Dedifferentiated amniotic fluid mesenchymal stem cell (primary cell): Measurements from ENCODE around the gene PSMC1.

Experiments
- DNase-seq: peaks from one replicate; pipeline ENCODE4 v3.0.0-alpha.2; 2016; ENCODE audit errors: extremely low spot score

The PSMC1 gene

DNA sequence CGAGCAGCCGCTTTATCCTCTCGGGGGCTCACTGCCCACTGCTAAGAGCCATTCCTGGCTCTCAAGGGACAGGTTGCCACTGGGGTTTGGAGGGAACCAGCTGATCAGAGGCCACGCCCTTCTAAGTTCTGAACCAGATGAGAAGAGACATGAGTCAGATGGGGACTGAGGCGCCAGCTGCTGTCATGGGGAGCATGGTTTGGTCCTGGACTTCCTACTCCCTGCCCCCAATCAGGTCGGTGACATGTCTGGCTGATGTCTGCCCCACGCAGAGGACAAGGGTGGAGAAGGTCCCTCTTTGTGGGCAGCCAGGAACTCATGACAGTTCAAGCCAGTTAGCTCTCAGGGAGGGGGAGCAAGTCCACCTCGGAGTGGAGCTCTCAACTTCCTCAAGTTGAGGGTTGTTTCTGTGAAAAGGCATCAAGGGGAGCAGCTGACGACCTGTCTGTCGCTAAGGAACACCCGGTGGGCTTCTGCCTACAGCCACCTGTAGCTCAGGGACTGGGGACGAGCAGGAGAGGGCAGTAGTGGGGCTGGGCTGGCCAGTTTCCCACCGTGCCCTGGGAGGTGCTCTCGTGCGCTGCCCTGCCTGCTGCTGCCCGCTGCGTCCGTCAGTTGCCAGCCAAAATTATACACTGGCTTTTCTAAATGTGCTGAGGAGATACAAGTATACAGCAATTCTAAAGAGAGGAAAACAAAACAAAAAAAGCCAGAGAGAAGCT, 20.5 kb downstream of the PSMC1 start:
- DNase-seq: no peak

DNA sequence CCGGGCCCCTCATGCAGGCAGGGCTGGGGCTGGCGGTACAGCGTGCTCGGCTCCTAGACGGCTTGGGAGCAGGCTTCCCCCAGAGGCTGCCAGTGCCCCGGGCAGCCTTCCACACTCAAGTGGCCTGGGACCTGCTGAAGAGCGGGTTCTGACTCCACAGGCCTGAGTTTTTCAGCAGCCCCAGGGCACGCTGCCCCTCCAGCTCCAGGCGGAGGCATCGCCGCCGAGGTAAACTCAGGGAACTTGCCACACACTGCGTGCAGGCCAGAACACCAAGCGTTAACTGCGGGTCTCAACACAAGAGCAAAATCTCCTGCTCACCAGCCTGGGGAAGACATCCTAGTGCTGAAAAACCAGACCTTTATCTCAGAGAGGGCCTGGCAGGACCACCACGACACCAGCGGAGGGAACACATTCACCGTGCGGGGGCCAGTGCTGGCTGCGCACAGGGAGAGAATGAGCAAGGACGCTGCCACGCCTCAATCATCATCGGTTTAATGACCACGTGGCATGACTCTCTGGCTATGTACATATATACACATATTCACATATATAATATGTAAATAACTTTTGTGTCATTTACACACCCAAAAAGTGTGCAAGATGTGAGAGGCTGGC, 21.3 kb downstream of the PSMC1 start:
- no peak for DNase-seq

DNA sequence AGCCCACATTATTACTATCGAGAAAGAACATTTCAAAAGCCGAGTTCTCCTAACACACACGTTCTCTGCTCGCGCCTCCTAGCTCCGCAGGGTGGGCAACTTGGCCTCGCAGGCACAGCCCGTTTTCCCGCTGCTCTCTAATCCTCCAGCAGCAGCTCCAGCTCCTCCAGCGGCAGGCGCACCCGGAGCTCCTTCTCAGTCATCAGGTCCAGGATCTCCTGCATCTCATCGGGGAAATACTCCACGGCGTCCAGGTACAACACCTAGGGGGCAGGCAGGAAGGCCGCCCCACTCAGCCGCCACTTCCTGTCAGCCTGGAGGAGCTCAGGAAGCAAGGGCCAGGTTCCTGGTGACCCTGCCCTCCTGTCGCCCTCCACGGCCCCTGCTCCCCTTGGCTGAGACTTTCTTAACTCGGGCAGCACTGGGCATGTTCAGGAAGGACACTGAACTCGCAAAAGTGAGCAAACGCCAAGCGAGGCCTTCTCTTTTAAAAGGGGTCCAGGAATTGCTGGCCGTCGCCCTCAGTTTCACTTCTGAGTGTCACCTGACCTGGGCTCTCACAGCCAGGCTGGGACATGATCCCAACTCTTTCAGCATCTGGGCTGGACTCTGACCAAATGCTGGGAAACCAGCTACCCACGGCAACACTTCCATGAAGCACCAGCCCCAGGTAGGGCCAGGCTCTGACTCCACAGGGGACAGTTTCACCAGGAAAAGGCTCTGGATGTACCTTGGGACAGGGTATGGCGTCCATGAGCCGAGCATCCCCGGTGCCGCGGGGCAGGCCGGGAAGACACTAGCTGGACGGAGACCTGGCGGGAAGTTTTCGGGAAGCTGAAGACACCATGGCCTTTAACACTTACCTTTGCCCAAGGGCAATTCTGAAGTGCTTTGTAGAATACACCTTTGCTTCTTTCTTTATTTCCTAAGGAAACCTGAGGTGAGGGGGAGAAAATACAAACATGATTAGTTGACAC, 22.1 kb downstream of the PSMC1 start:
- DNase-seq: no peak

DNA sequence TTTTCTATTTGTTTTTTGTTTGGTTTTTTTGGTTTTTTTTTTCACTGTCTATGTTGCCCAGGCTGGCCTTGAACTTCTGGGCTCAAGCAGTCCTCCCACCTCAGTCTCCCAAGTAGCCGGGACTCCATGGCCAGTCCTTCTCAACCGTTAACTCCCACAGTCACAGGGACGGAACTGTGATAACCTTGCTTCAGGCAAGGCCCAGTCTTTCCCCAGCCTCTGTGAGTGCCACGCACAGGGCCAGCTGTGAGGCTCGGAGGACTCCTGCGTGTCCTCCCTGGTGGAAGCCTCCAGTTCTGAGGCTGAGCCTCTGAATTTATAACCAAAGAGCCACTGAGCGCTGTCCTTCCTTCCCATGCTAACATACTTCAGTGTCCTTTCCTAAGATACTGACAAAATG, 23.7 kb downstream of the PSMC1 start:
- no peak for DNase-seq

DNA sequence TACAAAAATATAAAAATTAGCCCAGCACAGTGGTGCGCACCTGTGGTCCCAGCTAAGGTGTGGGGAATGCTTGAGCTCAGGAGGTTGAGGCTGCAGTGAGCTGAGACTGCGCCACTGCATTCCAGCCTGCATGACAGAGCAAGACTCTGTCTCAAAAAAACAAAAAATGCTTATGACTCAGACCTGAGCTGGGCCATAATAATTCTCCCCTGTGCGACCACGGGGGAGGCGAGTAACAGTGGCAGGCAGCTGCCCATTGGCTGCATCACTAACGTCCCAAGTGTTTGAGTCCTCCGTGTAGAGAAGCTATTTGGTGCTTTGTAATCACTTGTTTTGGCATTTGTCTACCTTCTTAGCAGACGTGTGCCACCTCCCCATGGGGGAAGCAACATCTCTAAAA, 24.9 kb downstream of the PSMC1 start:
- DNase-seq: peak; percentile 35

DNA sequence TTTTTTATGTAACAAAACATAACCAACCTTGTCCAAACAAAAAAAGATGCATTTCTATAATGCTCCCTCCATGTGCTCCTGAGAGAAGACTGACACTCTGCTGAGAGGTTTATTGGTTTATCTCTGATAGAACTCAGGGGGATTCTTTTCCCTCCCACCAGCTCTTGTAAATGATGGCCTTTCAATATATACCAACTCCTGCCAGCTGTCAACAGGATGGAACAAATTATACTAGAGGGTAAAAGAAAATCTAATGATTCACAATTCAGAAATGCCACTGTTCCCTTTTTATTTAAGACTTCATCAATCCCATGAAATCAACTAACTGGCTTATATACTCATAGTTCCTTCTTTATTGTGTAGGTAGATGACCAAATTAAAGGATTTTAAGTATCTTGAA, 25.4 kb downstream of the PSMC1 start:
- DNase-seq: no peak

DNA sequence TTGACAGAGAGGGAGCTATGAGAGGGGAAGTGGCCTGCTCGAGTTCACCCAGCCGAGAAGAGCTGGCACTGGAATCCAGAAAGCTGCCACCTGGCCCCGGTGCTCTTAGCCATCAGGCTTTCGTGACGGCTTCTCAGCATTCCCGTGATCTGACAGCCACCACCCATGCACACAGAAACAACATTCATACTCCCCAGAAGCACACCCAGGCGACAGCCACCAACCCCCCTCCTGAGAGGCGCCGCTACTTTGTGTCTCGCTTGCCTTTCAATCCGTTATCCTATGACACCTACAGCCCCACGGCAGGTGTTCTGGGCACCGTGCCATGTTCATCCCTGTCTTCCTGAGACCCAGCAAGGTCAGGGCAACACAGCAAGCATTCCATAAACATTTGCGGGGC, 31.4 kb downstream of the PSMC1 start:
- no peak for DNase-seq

DNA sequence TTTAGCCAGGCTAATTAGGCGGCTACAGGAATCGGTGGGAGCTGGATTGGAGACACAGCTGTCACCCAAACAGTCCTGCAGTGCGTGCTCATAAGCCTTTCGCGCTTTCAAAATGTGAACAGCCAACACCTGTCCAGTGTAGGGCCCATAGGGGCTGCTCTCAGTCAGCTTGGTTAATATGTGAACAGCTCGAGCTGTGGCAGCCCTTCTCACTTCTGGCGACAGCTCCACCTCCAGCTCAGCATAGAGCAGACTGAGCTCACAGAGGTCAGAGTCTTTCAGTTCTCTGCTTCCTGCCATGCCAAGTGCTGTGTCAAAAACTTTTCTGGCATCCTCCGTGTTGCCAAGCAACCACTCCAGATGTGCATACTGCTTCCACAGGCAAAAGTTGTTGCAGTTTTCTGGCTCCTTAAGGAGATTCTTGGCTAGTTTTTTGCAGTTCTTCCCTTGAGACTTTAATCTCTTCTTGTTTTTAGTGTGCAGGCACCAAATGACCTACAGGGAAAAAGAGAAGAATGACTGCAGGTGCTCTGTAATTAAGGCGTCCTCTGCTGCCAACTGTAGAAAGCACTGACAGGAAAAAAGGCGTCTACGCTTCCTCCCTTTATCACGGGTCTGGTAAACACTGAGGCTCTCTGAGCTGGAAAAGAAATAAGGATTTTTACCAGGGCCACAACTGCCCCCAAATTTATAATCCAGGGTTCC, 32.5 kb downstream of the PSMC1 start:
- DNase-seq: no peak

DNA sequence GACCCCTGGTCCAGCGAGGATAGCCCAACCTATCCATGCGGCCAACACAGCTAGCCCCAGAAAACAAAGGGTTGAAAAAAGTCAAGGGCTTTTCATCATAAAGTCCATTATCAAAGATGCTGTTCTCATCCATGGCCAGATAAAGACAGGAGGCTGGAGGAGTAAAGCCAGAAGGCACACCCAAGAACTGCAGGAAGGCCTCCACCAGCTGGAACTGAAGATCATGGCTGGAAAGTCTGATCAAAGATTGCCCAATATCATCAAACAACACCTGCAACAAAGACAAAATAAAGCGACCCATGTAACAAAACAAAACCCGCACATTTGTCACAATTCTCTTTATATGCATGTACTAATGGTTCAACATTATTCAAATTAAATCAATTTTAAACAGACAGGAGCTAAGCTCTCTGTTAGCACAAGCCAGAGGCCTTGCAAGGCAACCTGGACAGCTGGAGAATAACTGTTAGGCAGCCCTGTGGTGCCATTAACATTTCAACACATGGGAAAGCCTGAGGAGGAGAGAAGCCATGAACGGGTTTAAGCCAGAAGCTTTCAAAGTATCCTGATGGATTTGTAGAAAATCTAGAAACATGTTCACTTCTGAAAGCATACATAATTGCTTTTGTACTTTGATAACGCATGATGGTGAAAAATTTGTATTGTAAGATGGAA, 34.1 kb downstream of the PSMC1 start:
- DNase-seq: no peak

DNA sequence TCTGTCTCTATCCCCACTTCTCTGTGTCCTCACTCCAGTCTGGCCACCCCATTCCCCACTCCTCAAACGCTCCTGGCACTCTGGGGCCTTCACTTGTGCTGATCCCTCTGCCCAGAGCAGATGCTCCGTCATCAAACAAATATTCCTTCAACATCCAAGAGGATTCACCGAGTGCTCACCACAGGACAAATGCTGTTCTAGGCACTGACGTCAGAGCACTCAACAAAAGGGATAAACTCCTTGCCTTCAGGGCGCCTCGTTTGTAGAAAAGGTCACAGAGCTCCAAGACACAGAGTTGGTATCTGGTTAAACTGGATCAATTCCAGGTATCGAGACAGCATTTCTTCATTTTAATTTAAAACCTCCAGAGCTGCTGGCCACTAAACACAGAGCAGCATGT, 35.3 kb downstream of the PSMC1 start:
- no peak for DNase-seq

DNA sequence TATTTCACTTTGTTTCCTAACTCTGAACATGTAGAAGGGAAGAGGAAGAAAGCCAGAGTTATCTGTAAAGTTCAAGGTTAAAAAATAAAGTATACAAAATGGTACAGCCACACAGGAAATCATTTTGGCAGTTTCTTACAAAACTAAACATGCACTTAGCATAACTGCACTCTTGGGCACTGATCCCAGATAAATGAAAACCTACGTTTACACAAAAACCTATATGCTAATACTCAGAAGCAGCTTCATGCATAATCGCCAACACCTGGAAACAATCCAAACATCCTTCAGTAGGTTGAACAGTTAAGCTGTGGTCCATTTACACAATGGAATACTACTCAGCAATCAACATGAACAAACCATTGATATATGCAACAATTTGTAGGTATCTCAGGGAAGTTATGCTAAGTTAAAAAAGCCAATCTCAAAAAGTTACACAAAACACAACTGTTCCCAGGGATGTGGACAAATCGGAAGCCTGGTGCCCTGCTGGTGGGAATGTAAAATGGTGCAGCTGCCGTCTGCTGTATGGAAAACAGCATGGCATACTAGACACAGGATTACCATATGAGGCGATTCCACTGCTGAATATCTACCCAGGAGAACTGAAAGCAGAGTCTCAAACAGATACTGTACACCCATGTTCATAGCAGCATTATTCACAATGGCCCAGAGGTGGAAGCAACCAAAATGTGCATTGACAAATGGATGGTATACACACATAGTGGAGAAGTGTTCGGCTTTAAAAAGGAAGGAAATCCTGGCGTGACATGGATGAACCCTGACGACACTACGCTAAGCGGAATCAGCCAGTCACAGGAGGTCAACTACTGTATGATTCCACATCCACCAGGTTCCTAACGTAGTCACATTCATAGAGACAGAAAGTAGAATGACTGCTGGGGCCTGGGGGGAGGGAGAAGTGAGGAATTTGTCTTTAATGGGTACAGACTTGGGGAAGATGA, 37.7 kb downstream of the PSMC1 start:
- DNase-seq: no peak

DNA sequence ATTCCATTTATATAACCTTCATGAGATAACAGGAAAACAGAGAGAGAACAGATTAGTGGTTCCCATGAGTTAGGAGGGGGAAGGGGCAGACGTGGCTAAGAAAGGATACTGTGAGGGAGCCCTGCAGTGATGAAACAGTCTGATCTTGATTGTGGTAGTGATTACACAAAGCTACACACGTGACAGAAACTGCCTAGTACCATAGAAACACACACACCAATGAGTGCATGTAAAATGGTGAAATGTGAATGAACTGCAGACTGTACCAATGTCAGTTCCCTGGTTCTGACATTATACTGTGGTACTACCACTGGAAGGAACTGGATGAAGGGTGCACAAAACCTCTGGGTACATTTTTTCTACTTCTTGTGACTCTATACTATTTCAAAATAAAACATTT, 38.5 kb downstream of the PSMC1 start:
- DNase-seq: no peak

DNA sequence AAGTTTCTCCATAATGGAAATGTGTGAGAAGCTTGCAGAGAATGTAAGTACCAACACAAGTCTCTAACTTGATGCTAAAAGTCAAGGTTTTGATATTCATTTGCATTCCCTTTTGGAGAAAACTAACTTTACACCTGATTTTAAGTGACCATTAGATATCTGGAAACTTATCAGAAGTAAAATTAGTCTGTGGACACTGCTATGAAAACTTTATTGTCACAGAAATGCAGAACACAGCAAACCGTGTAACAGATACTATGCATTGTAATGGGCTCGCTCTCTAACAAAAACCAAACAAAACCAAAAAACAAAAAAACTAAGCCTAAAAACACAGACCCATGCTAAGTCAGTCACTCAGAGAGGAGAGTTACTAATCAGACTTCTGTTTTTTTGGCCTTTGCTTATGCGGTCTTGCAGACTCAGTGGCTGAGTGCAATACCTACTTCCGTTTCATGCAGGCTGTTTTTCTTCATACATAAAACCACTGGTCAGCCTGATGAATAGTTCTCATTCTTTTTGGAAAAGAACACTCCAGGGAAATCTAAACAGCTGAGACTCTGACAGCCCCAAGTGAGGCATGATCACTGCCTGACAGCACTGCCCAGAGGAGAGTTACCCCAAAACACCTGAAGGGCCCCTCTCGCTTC, 39.6 kb downstream of the PSMC1 start:
- DNase-seq: peak; percentile 27

DNA sequence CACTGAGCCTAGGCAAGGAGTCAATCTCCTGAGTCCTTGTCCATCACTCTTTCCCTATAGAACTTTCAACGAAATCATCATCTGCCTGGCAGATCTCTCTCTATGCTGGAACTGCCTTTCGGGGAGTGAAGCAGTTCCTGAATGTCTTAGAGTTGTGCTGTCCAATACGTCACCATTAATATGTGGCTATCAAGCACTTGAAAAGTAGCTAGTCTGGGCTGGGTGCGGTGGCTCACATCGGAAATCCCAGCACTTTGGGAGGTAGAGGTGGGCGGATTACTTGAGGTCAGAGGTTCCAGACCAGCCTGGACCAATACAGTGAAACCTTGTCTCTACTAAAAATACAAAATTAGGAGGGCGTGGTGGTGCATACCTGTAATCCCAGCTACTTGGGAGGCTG, 40.3 kb downstream of the PSMC1 start:
- DNase-seq: no peak

DNA sequence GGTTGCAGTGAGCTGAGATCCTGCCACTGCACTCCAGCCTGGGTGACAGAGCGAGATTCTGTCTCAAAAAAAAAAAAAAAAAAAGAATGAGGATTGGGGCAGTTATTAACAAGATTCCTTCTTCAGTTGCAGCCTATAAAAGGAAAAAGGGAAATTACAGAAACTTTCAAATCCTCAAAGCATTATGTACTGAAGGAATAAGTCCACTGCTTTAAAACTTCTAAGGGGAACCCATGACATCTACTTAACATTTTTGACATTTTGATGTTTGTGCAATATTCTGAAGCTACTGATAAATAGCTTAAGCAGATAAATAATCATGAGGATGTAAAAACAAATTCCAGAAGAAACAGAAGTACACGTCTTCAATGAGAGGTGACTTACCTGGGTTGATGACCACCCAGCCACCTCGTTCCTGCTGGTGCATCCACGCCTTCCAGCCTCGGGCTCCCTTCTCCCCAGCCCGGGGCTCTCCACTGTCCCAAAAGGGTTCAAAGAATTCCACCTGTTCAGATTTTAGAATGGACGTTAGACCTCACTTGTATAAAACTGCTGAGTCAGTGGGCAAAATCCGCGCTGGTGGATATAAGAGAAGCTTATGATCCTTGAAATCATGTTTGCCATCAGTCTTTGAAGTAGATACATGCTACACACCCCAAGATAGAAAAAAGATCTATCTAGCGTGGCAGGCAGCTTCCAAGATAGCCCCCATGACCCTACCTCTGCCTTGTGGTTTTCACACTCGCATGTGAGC, 41.7 kb downstream of the PSMC1 start:
- DNase-seq: no peak

DNA sequence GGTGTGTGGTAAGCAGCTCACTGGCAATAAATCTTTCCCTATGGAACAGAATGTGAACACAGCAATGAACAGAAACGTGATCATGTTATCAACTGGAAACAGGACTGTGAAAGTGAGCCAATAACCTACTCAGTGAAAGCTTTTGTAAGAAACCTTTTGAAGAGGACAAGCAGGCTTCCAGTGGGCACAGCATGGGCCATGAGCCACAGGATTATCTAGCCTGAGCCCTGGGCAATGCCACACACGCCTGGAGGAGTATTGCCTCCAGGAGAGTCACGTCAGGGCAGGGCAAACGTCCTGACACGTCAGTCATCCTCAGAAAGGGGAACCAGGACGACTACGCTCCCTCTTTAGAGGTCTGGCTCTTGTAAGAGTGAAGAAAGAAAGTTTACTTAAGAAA, 43.1 kb downstream of the PSMC1 start:
- no peak for DNase-seq

DNA sequence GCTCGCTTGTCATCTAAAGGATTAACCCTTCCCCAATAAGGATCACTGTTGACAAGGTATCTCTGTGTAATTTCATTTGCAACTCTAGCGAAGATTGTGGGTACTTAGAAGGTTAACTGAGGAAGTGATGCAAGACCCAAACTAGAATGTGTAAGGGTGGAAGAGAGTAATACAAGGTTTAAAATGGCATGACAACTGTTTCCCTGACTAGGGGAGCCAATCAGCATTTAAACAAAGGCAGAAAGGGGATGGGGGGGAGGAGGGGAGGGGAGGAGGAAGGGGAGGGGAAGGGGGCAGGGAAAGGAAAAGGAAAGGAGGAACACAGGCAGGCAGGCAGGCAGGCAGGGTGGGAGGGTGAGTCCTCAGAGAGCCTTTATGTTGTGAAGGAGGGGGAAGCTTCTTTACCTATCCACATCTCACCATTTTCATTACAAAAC, 44.3 kb downstream of the PSMC1 start:
- peak; percentile 25 for DNase-seq

DNA sequence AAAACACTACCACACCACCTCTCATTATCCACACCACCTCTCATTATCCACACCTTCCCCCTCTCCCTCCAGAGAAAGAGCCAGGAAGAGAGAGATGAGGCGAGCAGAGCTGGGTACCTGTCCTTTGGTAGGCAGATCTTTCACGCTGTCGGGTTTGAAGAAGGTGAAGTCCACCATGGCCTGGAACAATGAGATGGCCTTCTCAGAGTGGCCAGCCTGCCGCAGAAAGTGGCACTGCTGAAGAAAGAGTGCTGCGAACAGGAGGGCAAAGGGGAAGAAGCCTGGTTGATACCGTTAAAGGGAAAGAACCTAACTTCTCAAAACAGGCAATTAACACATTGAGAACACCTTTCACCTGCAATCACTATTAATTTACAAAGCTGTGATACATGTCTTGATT, 44.8 kb downstream of the PSMC1 start:
- DNase-seq: no peak

DNA sequence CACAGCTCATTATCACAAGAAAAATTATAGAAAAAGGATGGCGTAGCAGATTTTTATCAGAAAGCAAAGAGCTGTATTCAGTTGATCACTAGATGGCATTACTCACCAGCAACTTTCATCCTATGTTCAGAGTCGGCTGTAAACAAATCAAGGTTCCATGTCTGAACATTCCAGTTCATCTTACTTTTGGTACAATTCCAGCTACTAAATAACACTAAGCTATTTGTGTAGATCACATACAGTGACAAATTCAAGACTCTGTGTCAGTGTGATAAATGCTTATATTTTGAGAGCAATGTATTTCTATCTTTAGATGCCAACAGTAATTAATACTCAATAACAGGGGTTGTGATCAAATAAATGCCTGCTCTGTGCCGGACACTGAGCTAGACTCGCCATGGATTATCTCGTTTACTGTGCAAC, 45.3 kb downstream of the PSMC1 start:
- peak; percentile 73 for DNase-seq
